AG04450 (cell line): Measurements from ENCODE around the gene STBD1. TPM values are rescaled to one million over a fixed set of nuclear protein-coding genes. Genes with fewer than 3 reads are reported as not detected.

Experiments used
- CTCF ChIA-PET: fragments of 300-600, 350-600 bp; formaldehyde crosslinking; extraction: SDS; loops from one replicate; lab custom pipeline; 2022; ENCODE audit warnings: antibody characterized with exemption, inconsistent platforms; lab: Charles Lee
- POLR2A ChIA-PET: fragments of 350-600 bp; formaldehyde crosslinking; extraction: SDS; loops from one replicate; lab custom pipeline; 2021; ENCODE audit warnings: antibody characterized with exemption, inconsistent platforms; lab: Yijun Ruan, JAX
- DNase-seq: peaks from one replicate; pipeline ENCODE4 v3.0.0-alpha.2; 2011; ENCODE audit warnings: low read depth, low spot score
- H3K27ac ChIP-seq: one replicate; pipeline ENCODE4 v1.5.1; 2012; ENCODE audit warnings: low read depth, low read length, control low read depth
- H3K27me3 ChIP-seq: one replicate; pipeline ENCODE4 v1.6.0; 2012; ENCODE audit warnings: low read length; ENCODE audit not compliant: control insufficient read depth, insufficient read depth
- H3K4me3 ChIP-seq: 2 replicates; pipeline ENCODE4 v1.5.1; 2011; ENCODE audit warnings: mild to moderate bottlenecking, low read depth, low read length, control low read depth
- H3K9me3 ChIP-seq: 2 replicates; pipeline ENCODE4 v1.5.1; 2012; ENCODE audit warnings: low read length; ENCODE audit not compliant: control insufficient read depth, insufficient read depth
- CTCF ChIP-seq: IDR thresholded peaks from 2 replicates; pipeline ENCODE4 v1.5.1; 2011; ENCODE audit warnings: low read depth, low read length, control low read depth, inconsistent platforms
- polyA plus RNA-seq: library from polyadenylated mRNA; depleted of rRNA; stranded (reverse); fragments of >200 nt; gene quantifications from 2 replicates; pipeline ENCODE4 v1.2.3, GENCODE V29; 2011

STBD1 gene
- polyA plus RNA-seq, 1 experiment, result 0.69 TPM

DNA sequence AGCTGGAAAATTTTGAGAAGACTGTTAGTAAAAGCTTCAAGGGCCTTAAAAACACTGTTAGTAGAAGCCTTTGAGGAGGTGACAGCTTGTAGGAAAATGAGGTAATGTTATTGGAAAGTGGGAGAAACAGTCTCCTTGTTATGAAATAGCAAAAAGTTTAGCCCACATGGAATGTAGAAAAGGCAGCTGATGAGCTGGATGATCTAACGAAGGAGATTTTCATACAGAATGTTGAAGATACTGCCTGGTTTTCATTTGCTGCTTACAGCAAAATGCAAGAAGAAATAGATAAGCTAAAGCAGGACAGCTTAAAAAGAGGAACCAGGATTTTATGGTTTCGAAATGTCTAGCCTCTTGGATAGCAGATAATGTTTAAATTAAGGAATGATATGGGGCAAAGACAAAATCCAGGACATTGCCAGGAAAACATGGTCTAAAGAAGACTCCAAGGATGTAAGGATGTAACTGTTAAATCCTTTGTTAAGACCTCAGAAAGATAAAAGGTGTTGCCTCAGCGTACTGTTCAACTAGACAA, 10.2 kb upstream of the STBD1 start:
- H3K27me3 ChIP-seq, result peaks cover 13% of the 10 kb centered on the region
- CTCF ChIA-PET, result no interaction called here

DNA sequence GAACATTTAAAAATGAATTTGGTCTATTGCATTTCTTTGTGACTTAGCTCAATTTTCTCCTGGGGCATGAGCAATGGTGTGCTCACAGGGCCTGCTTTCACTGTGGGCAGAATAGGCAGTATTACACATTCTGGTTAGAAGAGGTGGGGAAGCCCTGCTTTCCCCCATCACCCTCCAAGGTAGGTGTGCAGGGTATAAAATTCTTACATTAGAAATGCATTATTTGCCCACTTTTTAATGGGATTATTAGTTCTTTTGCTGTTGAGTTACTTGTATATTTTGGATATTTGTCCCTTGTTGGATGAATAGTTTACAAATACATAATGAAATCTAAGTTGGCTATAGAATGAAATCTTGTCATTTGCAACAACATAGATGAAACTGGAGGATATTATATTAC, 8.3 kb upstream of the STBD1 start:
- H3K9me3 ChIP-seq, result peaks cover 5% of the 10 kb centered on the region; the same call in 1 of the 2 replicates
- no peak overlapping the region for H3K27ac ChIP-seq
- ChIA-PET POLR2A (no interaction called here), CTCF (no interaction called here)
- no peak for TF ChIP-seq CTCF
- no peak for DNase-seq
- H3K4me3 ChIP-seq, result no peak overlapping the region
- H3K27me3 ChIP-seq, result peaks cover 13% of the 10 kb centered on the region

More for the DNA sequence above, 10.2 kb upstream of the STBD1 start:
- Histone ChIP-seq H3K4me3 (no peak overlapping the region), H3K27ac (no peak overlapping the region), H3K9me3 (peaks cover 5% of the 10 kb centered on the region; the same call in 1 of the 2 replicates)
- POLR2A ChIA-PET, result no interaction called here
- no peak for DNase-seq
- TF ChIP-seq CTCF, result no peak

DNA sequence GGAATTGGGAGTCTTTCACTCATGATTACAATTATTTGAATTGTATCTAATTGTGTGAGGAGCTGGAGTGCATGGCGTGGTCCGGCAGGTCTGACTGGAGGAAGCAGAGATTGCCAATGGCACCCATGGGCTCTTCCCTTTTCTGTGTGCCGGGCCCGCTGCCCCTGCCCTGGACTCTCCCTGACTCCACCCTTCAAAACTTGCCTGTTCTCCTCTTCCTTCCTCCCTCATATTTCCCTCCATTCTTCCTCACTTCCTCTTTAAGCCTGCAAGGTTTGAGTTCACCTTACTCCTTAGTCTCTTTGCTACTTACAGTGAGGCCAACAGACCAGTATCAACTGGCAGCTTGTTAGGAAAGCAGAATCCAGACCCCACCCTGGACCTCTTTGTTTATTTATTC, 6.5 kb upstream of the STBD1 start:
- no peak for TF ChIP-seq CTCF
- peaks cover 7% of the 10 kb centered on the region for H3K27me3 ChIP-seq
- H3K4me3 ChIP-seq, result no peak overlapping the region
- DNase-seq, result no peak
- ChIA-PET CTCF (no interaction called here), POLR2A (no interaction called here)
- peaks cover 5% of the 10 kb centered on the region; the same call in 1 of the 2 replicates for H3K9me3 ChIP-seq
- no peak overlapping the region for H3K27ac ChIP-seq

DNA sequence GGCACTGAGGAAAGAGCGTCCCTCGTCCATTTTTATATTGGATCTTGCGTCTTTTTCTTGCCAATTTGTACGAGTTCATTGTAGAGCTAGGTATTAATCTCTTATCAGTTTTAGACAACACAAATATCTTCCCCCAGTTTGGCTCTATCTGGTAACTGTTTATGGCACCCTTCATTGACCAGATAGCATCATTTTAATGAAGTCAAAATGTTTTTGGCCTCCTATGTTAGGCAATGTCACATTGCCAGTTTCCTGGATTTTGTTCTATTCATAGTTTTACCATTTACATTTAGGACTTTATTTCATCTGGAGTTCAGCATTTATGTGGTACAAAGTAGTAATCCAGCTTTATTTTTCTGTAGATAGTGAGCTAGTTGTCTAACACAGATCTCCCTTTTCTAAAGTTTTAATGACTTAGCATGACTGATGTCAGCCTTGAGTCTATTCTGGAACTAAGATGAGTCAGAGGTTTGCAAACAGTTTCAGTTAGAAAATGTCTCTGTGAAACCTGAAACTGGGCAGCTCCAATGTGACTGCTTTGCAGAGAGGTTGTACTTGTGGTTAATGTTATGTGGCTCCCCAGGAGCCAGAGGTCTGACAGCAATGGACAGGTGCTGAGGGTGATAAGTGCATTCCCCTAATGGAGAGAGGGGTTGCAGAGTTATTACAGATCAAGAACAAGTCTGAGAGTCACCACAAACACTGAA, 5.3 kb upstream of the STBD1 start:
- ChIA-PET CTCF (interaction anchor here (0.9 to 1.7 kb wide), 2 partner anchors 78 to 121 kb away, joined by 3 to 8 read pairs; no protein-coding TSS in a partner anchor), POLR2A (no interaction called here)
- H3K27me3 ChIP-seq, result peaks cover 2% of the 10 kb centered on the region
- H3K9me3 ChIP-seq, result peaks cover 5% of the 10 kb centered on the region
- peak; percentile 33 for DNase-seq
- no peak overlapping the region for H3K27ac ChIP-seq
- no peak overlapping the region for H3K4me3 ChIP-seq
- no peak for TF ChIP-seq CTCF

DNA sequence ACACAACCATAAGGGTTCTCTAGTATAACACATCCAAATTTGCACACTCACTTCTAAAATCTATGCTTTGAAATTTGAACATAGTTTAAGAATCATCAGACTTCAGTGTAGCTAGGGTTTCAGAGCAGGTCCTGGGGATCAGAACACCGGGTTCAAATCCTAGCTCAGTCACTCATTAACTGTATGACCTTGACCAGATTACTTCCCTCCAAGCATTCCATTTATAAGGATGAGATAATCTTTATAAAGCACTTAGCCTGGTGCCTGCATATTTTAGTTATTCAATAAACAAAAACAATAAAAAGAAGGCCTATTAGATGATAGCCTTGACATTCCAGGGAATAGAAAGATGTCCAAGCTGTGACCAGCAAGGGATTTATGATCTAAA, 4.8 kb upstream of the STBD1 start:
- DNase-seq, result no peak
- peaks cover 5% of the 10 kb centered on the region for H3K9me3 ChIP-seq
- no peak for TF ChIP-seq CTCF
- POLR2A ChIA-PET, result no interaction called here
- no peak overlapping the region for H3K27ac ChIP-seq
- peaks cover 2% of the 10 kb centered on the region for H3K27me3 ChIP-seq
- CTCF ChIA-PET, result interaction anchor here (0.9 to 1.7 kb wide), 2 partner anchors 77 to 122 kb away, joined by 3 to 8 read pairs; no protein-coding TSS in a partner anchor
- H3K4me3 ChIP-seq, result no peak overlapping the region
